Neural progenitor cell (in vitro differentiated cells): Measurements from ENCODE around the gene RAPGEF2. TPM values are rescaled to one million over a fixed set of nuclear protein-coding genes. Genes with fewer than 3 reads are reported as not detected.
"Not testable (repeated sequence)": the region's sequence is repeated elsewhere in the genome, so short reads cannot be mapped to it uniquely, and the experiment has no call there.

Source experiments
- DNase-seq: peaks from one replicate; pipeline ENCODE4 v3.0.0-alpha.2; 2016; ENCODE audit warnings: low spot score
- H2AFZ ChIP-seq: fragments of 200-600 bp; sonication (generic); replicated peaks from 2 replicates; pipeline ENCODE4 v1.6.1; 2016; ENCODE audit warnings: antibody characterized with exemption
- H3F3A ChIP-seq: fragments of 200-600 bp; sonication (generic); 2 replicates; pipeline ENCODE4 v1.6.1; 2016; ENCODE audit warnings: antibody characterized with exemption, low read depth
- H3K27ac ChIP-seq: fragments of 200-600 bp; sonication (generic); 2 replicates; pipeline ENCODE4 v1.5.1; 2016; ENCODE audit warnings: mild to moderate bottlenecking
- H3K27me3 ChIP-seq: fragments of 200-600 bp; sonication (generic); 2 replicates; pipeline ENCODE4 v1.6.1; 2016; ENCODE audit warnings: mild to moderate bottlenecking, moderate library complexity
- H3K36me3 ChIP-seq: fragments of 200-600 bp; sonication (generic); 2 replicates; pipeline ENCODE4 v1.5.1; 2016
- H3K4me1 ChIP-seq: fragments of 200-600 bp; sonication (generic); 2 replicates; pipeline ENCODE4 v1.6.1; 2016; ENCODE audit warnings: mixed run types
- H3K4me2 ChIP-seq: fragments of 200-600 bp; sonication (generic); 2 replicates; pipeline ENCODE4 v1.6.1; 2016
- H3K4me3 ChIP-seq: fragments of 200-600 bp; sonication (generic); 2 replicates; pipeline ENCODE4 v1.5.1; 2016
- H3K79me2 ChIP-seq: fragments of 200-600 bp; sonication (generic); 2 replicates; pipeline ENCODE4 v1.6.1; 2016; ENCODE audit warnings: low read depth
- H3K9ac ChIP-seq: fragments of 200-600 bp; sonication (generic); 2 replicates; pipeline ENCODE4 v1.6.1; 2016
- H3K9me3 ChIP-seq: fragments of 200-600 bp; sonication (generic); 2 replicates; pipeline ENCODE4 v1.5.1; 2016; ENCODE audit warnings: low read depth
- H4K20me1 ChIP-seq: fragments of 200-600 bp; sonication (generic); 2 replicates; pipeline ENCODE4 v1.6.1; 2016; ENCODE audit warnings: low read depth
- H3K27ac Mint-ChIP-seq: 3 replicates; pipeline ENCODE4 v1.8.0; 2021; ENCODE audit warnings: mixed read lengths
- H3K27me3 Mint-ChIP-seq: 2 replicates; pipeline ENCODE4 v1.8.0; 2022; ENCODE audit warnings: low read depth, mild to moderate bottlenecking, inconsistent platforms, moderate library complexity, mixed read lengths; ENCODE audit not compliant: insufficient read depth
- H3K36me3 Mint-ChIP-seq: 3 replicates; pipeline ENCODE4 v1.8.0; 2021; ENCODE audit warnings: mixed read lengths
- H3K4me1 Mint-ChIP-seq: 3 replicates; pipeline ENCODE4 v1.8.0; 2021; ENCODE audit warnings: mixed read lengths
- H3K4me3 Mint-ChIP-seq: 3 replicates; pipeline ENCODE4 v1.8.0; 2021; ENCODE audit warnings: mild to moderate bottlenecking, moderate library complexity, mixed read lengths
- H3K9me3 Mint-ChIP-seq: 3 replicates; pipeline ENCODE4 v1.8.0; 2020; ENCODE audit warnings: mixed read lengths
- CTCF ChIP-seq: fragments of 200-600 bp; sonication (generic); IDR thresholded peaks from 2 replicates; pipeline ENCODE4 v1.5.1; 2017; ENCODE audit warnings: antibody characterized with exemption, mild to moderate bottlenecking
- EZH2 ChIP-seq: fragments of 200-600 bp; sonication (generic); IDR thresholded peaks from 2 replicates; pipeline ENCODE4 v1.6.1; 2017; ENCODE audit warnings: antibody characterized with exemption, mild to moderate bottlenecking, moderate library complexity
- EZH2phosphoT487 ChIP-seq: fragments of 200-600 bp; sonication (generic); IDR thresholded peaks from 2 replicates; pipeline ENCODE4 v1.6.1; 2017; ENCODE audit warnings: antibody characterized with exemption
- total RNA-seq: library from RNA; depleted of rRNA; stranded (reverse); fragments of >200 nt; gene quantifications from 2 replicates; pipeline ENCODE4 v1.2.3, GENCODE V29; 2015; ENCODE audit warnings: low replicate concordance

The RAPGEF2 gene
- total RNA-seq, 1 donor from 2014 or later, result 70.4 TPM

- H3K27me3 Mint-ChIP-seq, result peaks cover 4% of the 10 kb centered on the region
- H3K4me3 ChIP-seq, result no peak overlapping the region
- H3K36me3 Mint-ChIP-seq, result no peaks in the 10 kb centered on the region
These were observed 27.3 kb upstream of the RAPGEF2 start for GRCh38 chr4:159075531-159075932.

DNA sequence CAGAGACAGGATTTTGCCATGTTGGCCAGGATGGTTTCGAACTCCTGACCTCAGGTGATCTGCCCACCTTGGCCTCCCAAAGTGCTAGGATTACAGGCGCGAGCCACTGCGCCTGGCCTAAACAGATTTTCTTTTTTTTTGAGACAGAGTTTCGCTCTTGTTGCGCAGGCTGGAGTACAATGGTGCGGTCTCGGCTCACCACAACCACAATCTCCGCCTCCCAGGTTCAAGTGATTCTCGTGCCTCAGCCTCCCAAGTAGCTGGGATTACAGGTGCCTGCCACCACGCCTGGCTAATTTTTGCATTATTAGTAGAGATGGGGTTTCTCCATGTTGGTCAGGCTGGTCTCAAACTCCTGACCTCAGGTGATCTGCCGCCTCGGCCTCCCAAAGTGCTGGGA lies 25.9 kb upstream of the RAPGEF2 start:
- H3K27me3 Mint-ChIP-seq, H4K20me1 ChIP-seq: not testable (repeated sequence)

More at GRCh38 chr4:159075531-159075932, 27.3 kb upstream of the RAPGEF2 start:
- Mint-ChIP-seq H3K9me3 (no peaks in the 10 kb centered on the region), H3K4me1 (peaks cover 2% of the 10 kb centered on the region), H3K4me3 (no peak overlapping the region), H3K27ac (no peak overlapping the region)
- H3K27me3 ChIP-seq, result no peaks in the 10 kb centered on the region
- no peak for DNase-seq
- no peak overlapping the region for H3K27ac ChIP-seq
- no peak overlapping the region for H2AFZ ChIP-seq
- H4K20me1 ChIP-seq, result no peaks in the 10 kb centered on the region
- no peaks in the 10 kb centered on the region for H3K36me3 ChIP-seq
- no peaks in the 10 kb centered on the region for H3K4me1 ChIP-seq
- no peak overlapping the region for H3K4me2 ChIP-seq
- no peak overlapping the region for H3K9ac ChIP-seq
- no peak for TF ChIP-seq CTCF
- no peak for TF ChIP-seq EZH2
- TF ChIP-seq EZH2phosphoT487, result no peak
- H3F3A ChIP-seq, result no peaks in the 10 kb centered on the region
- H3K9me3 ChIP-seq, result no peaks in the 10 kb centered on the region
- H3K79me2 ChIP-seq, result no peaks in the 10 kb centered on the region

GRCh38 chr4:159077702-159078495 lies 25.0 kb upstream of the RAPGEF2 start:
- no peak for DNase-seq
- Histone ChIP-seq H3K27ac (no peak overlapping the region), H3K4me3 (no peak overlapping the region), H4K20me1 (no peaks in the 10 kb centered on the region), H3K9me3 (no peaks in the 10 kb centered on the region), H3K4me2 (no peak overlapping the region), H3K4me1 (no peaks in the 10 kb centered on the region), H3F3A (no peaks in the 10 kb centered on the region), H3K79me2 (no peaks in the 10 kb centered on the region), H3K9ac (no peak overlapping the region), H2AFZ (no peak overlapping the region), H3K27me3 (no peaks in the 10 kb centered on the region), H3K36me3 (no peaks in the 10 kb centered on the region)
- Mint-ChIP-seq H3K27ac (no peak overlapping the region), H3K9me3 (no peaks in the 10 kb centered on the region), H3K4me3 (no peak overlapping the region), H3K27me3 (peaks cover 4% of the 10 kb centered on the region), H3K36me3 (no peaks in the 10 kb centered on the region), H3K4me1 (no peaks in the 10 kb centered on the region)
- TF ChIP-seq EZH2 (no peak), EZH2phosphoT487 (no peak), CTCF (no peak)

More for the DNA sequence above, 25.9 kb upstream of the RAPGEF2 start:
- H3K9me3 ChIP-seq, H3K27ac ChIP-seq, H3K79me2 ChIP-seq, H2AFZ ChIP-seq, H3F3A ChIP-seq, H3K36me3 ChIP-seq, H3K4me1 Mint-ChIP-seq, H3K27ac Mint-ChIP-seq, H3K4me2 ChIP-seq, H3K9ac ChIP-seq, DNase-seq, H3K27me3 ChIP-seq, H3K36me3 Mint-ChIP-seq, H3K4me3 ChIP-seq, H3K4me3 Mint-ChIP-seq, H3K9me3 Mint-ChIP-seq, H3K4me1 ChIP-seq: not testable (repeated sequence)

DNA sequence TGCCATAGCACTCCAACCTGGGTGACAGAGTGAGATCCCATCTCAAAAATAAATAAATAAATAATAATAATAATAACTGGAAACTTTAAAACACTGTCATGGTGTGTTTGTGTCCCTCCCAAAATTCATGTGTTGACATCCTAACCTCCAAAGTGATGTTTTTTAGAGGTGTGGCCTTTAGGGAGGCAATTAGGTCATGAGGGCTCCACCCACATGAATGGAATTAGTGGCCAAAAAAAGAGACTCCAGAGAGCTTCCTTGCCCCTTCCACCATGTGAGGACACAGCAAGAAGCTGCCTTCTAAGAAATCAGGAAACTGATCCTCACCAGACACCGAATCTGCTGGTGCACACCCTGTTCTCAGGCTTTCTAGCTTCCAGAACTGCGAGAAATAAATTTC lies 23.8 kb upstream of the RAPGEF2 start:
- no peaks in the 10 kb centered on the region for H3K79me2 ChIP-seq
- H3K27me3 ChIP-seq, result no peaks in the 10 kb centered on the region
- H2AFZ ChIP-seq, result no peak overlapping the region
- H3K36me3 Mint-ChIP-seq, result no peaks in the 10 kb centered on the region
- no peaks in the 10 kb centered on the region for H3K4me1 ChIP-seq
- H3K4me3 ChIP-seq, result no peak overlapping the region
- H3K9ac ChIP-seq, result no peak overlapping the region
- H3K4me3 Mint-ChIP-seq, result no peak overlapping the region
- no peaks in the 10 kb centered on the region for H3F3A ChIP-seq
- H3K9me3 Mint-ChIP-seq, result no peaks in the 10 kb centered on the region
- H3K4me1 Mint-ChIP-seq, result no peaks in the 10 kb centered on the region
- TF ChIP-seq CTCF (no peak), EZH2 (no peak)
- H3K27ac Mint-ChIP-seq, result no peak overlapping the region
- no peaks in the 10 kb centered on the region for H4K20me1 ChIP-seq
- no peaks in the 10 kb centered on the region for H3K36me3 ChIP-seq
- no peak overlapping the region for H3K27ac ChIP-seq
- H3K4me2 ChIP-seq, result no peak overlapping the region
- H3K9me3 ChIP-seq, result no peaks in the 10 kb centered on the region
- DNase-seq, result no peak
- peaks cover 4% of the 10 kb centered on the region for H3K27me3 Mint-ChIP-seq
